CD4-positive, alpha-beta T cell treated with Interferon gamma for 1 hour (primary cell): ENCODE results near the gene P2RY6.
"Not testable (repeated sequence)": the region's sequence is repeated elsewhere in the genome, so short reads cannot be mapped to it uniquely, and the experiment has no call there.

ENCODE experiments used
- DNase-seq: peaks from one replicate; pipeline ENCODE4 v3.0.0-alpha.2; 2020

The P2RY6 gene, protein sequence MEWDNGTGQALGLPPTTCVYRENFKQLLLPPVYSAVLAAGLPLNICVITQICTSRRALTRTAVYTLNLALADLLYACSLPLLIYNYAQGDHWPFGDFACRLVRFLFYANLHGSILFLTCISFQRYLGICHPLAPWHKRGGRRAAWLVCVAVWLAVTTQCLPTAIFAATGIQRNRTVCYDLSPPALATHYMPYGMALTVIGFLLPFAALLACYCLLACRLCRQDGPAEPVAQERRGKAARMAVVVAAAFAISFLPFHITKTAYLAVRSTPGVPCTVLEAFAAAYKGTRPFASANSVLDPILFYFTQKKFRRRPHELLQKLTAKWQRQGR

GRCh38 chr11:73271936-73272679 is at the start of gene P2RY6:
P2RY6 (plus strand) TSS chr11:73272338; CDS start chr11:73296519, 24,181 bp downstream.
- DNase-seq, result peak; percentile 55

GRCh38 chr11:73223998-73224730 is 48.0 kb upstream of the P2RY6 start:
- DNase-seq, result no peak

DNA sequence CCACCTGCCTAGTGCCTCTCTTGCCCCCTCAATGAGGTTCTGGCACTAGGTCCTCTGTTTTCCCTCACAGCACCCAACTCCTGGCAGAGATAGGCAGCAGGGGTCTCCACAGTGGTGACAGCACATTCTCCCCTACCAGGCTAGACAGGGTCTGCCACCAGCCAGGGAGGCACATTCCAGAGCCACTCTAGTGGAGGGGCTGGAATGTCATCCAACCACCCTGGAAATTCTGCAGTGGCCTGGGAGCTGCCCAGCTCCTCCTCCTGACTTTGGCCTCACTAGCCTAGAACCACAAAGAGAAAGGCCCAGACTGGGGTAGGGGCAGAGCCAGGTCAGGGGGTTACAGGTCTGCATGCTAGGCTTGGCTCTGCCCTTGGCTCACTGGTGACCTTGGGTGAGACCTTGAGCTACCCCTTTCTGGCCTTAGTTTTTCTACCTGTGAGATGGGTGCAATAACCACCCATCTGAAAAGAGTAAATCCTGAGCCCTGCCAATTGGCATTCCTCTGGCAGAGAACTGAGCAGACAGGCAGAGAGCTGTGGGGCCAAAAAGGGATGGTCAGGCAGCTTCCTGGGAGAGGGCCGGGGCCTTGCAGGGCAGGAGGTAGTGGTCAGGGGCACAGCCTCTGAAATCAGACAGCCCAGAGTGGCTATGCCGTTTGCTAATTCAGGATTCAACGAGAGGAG is 47.0 kb upstream of the P2RY6 start:
- DNase-seq, result no peak

DNA sequence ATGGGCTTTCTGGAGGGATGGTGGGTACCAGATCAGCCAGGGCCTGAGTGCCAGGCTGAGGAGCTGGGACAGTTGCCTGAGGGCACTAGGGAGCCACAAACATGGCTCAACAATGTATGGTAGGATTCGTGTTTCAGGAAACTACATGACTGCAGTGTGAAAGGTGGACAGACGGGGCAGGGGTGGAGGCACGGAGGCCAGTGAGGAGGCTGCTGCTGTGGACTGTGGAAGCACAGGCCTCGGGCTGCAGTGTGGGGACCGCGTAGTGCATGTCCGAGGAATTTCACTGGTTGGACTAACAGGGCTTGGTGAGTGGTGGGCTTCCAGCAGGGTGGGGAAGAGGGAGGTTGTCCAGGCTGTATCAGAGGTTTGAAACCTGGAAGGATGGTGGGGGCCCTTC is 46.3 kb upstream of the P2RY6 start:
- DNase-seq, result no peak

DNA sequence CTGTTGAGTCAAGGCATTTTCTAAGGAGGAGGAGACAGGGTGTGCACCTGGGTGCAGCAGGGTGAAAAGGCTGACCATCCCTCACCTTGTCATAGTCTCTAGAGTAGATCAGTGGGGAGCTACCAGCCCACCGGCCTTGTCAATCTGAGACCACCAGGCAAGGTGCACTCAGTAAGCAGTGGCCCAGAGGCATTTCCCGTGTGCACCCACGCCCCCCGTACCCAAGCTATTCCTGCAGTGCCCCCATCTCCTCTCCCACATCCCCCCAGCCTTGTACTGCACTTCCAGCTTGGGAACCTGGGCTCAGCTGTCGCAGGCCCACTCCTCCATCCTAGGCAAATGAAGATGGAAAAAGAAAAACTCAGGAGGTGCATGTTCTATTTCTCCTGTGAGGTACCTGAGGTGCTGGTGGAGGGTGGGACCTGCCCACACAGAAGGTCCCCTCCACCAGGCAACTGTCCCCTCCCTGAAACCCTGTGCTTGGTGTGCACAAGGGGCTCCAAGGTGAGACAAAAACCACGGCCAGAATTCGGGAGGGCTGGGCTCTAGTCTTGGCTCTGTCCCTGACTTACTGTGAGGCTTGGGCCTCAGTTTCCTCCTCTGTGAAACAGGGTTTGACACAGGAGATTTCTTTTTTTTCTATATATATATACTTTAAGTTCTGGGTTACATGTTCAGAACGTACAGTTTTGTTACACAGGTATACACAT is 45.7 kb upstream of the P2RY6 start:
- DNase-seq, result no peak

DNA sequence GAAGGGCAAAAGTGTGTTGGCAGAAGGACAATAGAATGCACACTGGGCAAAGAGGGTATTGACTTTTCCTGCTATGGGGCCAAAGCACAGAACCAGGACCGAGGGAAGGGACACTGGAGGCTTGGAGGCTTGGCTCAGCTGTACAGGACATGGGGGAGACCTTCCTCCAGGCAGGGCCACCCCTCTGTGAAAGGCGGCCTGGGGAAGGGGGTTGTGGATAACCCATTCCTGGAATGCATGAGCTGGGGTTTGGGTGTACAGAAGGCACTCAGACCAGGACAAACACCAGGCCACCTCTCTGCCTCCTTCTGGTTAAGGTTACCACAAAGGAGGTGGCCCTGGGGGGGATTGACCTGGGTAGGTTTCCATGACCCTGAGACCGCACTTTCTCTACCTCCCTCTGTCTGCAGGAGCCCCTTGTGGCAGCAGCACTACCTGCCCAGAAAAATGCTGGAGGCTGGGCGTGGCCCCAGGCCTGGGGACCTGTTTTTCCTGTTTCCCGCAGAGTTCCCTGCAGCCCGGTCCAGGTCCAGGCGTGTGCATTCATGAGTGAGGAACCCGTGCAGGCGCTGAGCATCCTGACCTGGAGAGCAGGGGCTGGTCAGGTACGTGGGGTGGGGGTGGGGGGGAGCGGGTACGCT is 44.4 kb upstream of the P2RY6 start:
- DNase-seq, result no peak

- DNase-seq, result no peak
Observed at GRCh38 chr11:73228268-73229134, 43.6 kb upstream of the P2RY6 start.

GRCh38 chr11:73229321-73229895 is 42.7 kb upstream of the P2RY6 start:
- no peak for DNase-seq

- no peak for DNase-seq
Observed at GRCh38 chr11:73229896-73230875, 42.0 kb upstream of the P2RY6 start.

- DNase-seq, result no peak
Observed at GRCh38 chr11:73230931-73231330, 41.2 kb upstream of the P2RY6 start.

GRCh38 chr11:73232487-73232886 is 39.7 kb upstream of the P2RY6 start:
- not testable (repeated sequence) for DNase-seq

DNA sequence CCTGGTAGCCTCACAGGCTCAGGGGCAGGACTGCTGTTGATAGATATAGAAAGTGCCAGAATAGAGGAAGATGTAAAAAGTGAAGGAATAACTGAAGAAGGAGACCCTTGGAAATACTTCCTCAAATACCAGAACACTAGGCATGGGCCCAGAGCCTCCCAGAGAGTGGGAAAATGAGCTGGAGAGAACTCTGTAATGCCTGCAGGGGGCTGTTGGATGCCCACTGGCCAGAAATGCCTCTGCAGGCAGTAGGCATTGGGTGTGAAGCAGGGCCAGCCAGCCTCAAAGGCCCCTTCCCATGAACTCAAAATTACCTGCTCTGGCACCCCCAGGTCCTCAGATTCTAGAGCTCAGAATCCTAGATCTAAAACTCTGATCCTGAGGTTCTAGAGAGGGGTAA is 38.9 kb upstream of the P2RY6 start:
- no peak for DNase-seq

GRCh38 chr11:73233692-73234470 is 38.3 kb upstream of the P2RY6 start:
- DNase-seq, result no peak

DNA sequence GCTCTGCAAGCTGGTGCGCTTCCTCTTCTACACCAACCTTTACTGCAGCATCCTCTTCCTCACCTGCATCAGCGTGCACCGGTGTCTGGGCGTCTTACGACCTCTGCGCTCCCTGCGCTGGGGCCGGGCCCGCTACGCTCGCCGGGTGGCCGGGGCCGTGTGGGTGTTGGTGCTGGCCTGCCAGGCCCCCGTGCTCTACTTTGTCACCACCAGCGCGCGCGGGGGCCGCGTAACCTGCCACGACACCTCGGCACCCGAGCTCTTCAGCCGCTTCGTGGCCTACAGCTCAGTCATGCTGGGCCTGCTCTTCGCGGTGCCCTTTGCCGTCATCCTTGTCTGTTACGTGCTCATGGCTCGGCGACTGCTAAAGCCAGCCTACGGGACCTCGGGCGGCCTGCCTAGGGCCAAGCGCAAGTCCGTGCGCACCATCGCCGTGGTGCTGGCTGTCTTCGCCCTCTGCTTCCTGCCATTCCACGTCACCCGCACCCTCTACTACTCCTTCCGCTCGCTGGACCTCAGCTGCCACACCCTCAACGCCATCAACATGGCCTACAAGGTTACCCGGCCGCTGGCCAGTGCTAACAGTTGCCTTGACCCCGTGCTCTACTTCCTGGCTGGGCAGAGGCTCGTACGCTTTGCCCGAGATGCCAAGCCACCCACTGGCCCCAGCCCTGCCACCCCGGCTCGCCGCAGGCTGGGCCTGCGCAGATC is 37.5 kb upstream of the P2RY6 start:
- no peak for DNase-seq

DNA sequence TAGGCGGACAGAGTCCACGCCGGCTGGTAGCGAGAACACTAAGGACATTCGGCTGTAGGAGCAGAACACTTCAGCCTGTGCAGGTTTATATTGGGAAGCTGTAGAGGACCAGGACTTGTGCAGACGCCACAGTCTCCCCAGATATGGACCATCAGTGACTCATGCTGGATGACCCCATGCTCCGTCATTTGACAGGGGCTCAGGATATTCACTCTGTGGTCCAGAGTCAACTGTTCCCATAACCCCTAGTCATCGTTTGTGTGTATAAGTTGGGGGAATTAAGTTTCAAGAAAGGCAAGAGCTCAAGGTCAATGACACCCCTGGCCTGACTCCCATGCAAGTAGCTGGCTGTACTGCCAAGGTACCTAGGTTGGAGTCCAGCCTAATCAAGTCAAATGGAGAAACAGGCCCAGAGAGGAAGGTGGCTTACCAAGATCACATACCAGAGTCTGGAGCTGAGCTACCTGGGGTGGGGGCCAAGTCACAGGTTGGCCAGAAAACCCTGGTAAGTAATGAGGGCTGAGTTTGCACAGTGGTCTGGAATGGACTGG is 36.8 kb upstream of the P2RY6 start:
- no peak for DNase-seq

- DNase-seq, result no peak
Observed at GRCh38 chr11:73236205-73236765, 35.9 kb upstream of the P2RY6 start.

DNA sequence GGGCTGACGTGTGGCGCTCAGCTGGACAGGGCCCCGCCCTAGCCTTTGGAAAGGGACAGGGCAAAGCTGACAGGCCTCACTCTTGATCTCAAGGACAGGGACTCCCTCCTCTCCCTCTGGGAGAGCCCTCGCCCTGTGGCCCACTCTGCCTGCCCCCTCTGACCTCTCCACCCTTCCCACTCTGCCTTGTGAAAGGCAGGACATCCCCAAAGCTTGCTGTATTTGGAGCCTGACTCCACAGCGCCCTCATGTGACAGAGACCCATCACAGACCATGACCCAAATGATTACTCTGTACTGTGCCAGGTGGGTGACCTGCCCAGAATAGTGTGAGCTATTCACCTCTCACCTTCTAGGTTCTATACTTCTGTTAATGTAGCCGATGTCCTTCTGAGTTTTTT is 35.3 kb upstream of the P2RY6 start:
- DNase-seq, result peak; percentile 42
